Tibial nerve (tissue), 4 donors: ENCODE data around the gene NISCH. TPM values are rescaled to one million over a fixed set of nuclear protein-coding genes. Genes with fewer than 3 reads are reported as not detected.
A peak's percentile ranks its signal among the peaks of the same experiment; 100 is the strongest.

Experiments used
- DNase-seq, 2 donors: peaks; one replicate each; pipeline ENCODE4 v3.0.0-alpha.2; 2019; ENCODE audit warnings: low spot score in 2 of 2
- H3K27ac ChIP-seq, 4 donors: fragments of 200-600 bp; sonication (generic) in 3 of 4; one replicate each; pipeline ENCODE4 v1.5.1; 2017 to 2019; ENCODE audit warnings: mild to moderate bottlenecking in 1 of 4
- H3K27me3 ChIP-seq, 2 donors: fragments of 200-600 bp; sonication (generic) in 1 of 2; one replicate each; pipeline versions ENCODE4 v1.5.1 to v1.6.0; 2017 to 2019
- H3K36me3 ChIP-seq, 3 donors: fragments of 200-600 bp; sonication (generic); one replicate each; pipeline ENCODE4 v1.5.1; 2018 to 2019
- H3K4me1 ChIP-seq, 4 donors: fragments of 200-600 bp; sonication (generic) in 3 of 4; one replicate each; pipeline ENCODE4 v1.5.1; 2017 to 2019
- H3K4me3 ChIP-seq, 4 donors: fragments of 200-600 bp; sonication (generic) in 3 of 4; one replicate each; pipeline ENCODE4 v1.5.1; 2017 to 2019; ENCODE audit warnings: mild to moderate bottlenecking in 1 of 4, moderate library complexity in 1 of 4
- H3K9me3 ChIP-seq, 4 donors: fragments of 200-600 bp; sonication (generic) in 3 of 4; one replicate each; pipeline ENCODE4 v1.5.1; 2017 to 2019
- EP300 ChIP-seq, 2 donors: sonication (generic); formaldehyde crosslinking; IDR thresholded peaks; one replicate each; pipeline ENCODE4 v1.6.1; 2017; ENCODE audit warnings: antibody characterized with exemption in 2 of 2, mild to moderate bottlenecking in 1 of 2
- POLR2A ChIP-seq, 2 donors: fragments of 450-650 bp; IDR thresholded peaks; one replicate each; pipeline ENCODE4 v1.6.1; 2017; ENCODE audit warnings: antibody characterized with exemption in 2 of 2, mild to moderate bottlenecking in 2 of 2, moderate library complexity in 2 of 2
- WGBS, 2 donors: methylation state at CpG; one replicate each; pipeline ENCODE4 v1.1.5; 2018; 5-methylcytosine and 5-hydroxymethylcytosine counted together
- total RNA-seq, 4 donors: library from RNA; depleted of rRNA; stranded (reverse); fragments of >200 nt; gene quantifications; one replicate each; pipeline ENCODE4 v1.1.0, GENCODE V29; 2016
- TF ChIP-seq, protein P1 (sequence below), 5 experiments: fragments of 200-600 bp in 3 of 5; fragments of 450-650 bp in 2 of 5; sonication (generic) in 3 of 5; IDR thresholded peaks; one replicate each; pipeline ENCODE4 v1.5.1; 2016 to 2019; ENCODE audit warnings: antibody characterized with exemption in 5 of 5, mild to moderate bottlenecking in 3 of 5, moderate library complexity in 2 of 5

The NISCH gene
- total RNA-seq, 4 donors from 2014 or later: 192 to 305 (median 232) TPM

- peaks cover 0 to 76% (median 18%) of the 10 kb centered on the region in 4 donors for H3K4me1 ChIP-seq
Observed at GRCh38 chr3:52495777-52496602, 40.6 kb downstream of the NISCH start.

DNA sequence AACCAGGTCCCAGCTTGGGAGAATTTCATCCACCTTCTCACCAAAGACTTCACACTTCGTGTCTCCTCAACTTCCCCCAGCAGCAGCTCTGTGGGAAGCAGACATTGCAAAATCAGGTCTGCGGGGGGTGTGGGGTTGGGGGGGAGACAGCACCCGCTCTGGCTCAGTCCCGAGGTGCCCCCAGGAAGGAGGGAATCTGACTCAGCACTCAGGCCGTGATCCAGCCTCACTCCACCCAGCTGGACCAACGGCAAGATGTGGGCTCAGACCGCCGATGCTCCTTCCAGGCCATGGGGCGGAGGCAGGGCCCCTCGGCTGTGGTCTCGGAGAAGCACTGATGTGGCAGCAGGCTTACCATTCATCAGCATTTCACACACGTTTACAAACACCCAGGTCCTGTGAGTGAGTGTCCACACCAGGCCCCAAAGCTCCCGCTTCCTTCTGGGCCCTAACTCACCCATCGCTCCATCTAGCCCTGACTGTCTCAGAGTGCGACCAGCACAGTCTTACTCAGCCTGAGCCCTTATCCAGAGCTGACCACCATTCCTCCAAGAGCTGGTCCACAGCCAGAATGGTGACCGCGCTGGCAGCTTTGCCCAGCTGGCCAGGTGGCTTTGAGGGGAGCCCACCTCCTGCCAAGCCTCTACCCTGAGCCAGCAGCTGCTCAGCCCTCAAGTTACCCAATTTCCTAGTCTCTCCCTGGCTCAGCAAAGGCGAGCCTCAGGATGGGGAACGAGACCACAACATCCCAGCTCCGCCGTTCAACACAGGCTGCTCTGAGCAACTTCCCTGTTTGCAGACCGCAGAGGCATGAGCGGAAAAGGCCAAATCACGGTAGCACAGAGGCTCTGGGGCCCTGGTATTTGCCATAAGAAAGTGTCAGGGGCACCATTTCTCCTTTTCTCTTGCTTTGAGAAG is 43.0 kb downstream of the NISCH start:
- Histone ChIP-seq H3K4me1 (peaks cover 0 to 52% (median 8%) of the 10 kb centered on the region in 4 donors), H3K9me3 (no peaks in the 10 kb centered on the region), H3K4me3 (peak overlapping the region in 1 of 4 donors; percentile 44), H3K27ac (peak overlapping the region in 1 of 4 donors; percentile 62), H3K27me3 (no peaks in the 10 kb centered on the region), H3K36me3 (peaks cover 0 to 10% (median 0%) of the 10 kb centered on the region in 3 donors)
- 74 to 75% methylated on average over 19 to 24 of the region's 24 CpGs for WGBS, 2 donors
- peak in 1 of 2 donors; percentile 52 for DNase-seq
- TF ChIP-seq, protein P1, sequence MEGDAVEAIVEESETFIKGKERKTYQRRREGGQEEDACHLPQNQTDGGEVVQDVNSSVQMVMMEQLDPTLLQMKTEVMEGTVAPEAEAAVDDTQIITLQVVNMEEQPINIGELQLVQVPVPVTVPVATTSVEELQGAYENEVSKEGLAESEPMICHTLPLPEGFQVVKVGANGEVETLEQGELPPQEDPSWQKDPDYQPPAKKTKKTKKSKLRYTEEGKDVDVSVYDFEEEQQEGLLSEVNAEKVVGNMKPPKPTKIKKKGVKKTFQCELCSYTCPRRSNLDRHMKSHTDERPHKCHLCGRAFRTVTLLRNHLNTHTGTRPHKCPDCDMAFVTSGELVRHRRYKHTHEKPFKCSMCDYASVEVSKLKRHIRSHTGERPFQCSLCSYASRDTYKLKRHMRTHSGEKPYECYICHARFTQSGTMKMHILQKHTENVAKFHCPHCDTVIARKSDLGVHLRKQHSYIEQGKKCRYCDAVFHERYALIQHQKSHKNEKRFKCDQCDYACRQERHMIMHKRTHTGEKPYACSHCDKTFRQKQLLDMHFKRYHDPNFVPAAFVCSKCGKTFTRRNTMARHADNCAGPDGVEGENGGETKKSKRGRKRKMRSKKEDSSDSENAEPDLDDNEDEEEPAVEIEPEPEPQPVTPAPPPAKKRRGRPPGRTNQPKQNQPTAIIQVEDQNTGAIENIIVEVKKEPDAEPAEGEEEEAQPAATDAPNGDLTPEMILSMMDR (IDR thresholded peaks at IDR 0.05): no peak
- TF ChIP-seq EP300 (IDR thresholded peaks at IDR 0.05) (peak in 1 of 2 donors; percentile 52), POLR2A (IDR thresholded peaks at IDR 0.05) (no peak)

More at GRCh38 chr3:52495777-52496602, 40.6 kb downstream of the NISCH start:
- WGBS, 2 donors: 49 to 59% methylated on average over 13 to 15 of the region's 16 CpGs
- TF ChIP-seq EP300 (IDR thresholded peaks at IDR 0.05): peak in 1 of 2 donors; percentile 45
- TF ChIP-seq, protein P1 (IDR thresholded peaks at IDR 0.05): no peak
- H3K4me3 ChIP-seq: peak overlapping the region; percentile 14 to 44 (median 28)
- H3K9me3 ChIP-seq: no peaks in the 10 kb centered on the region
- DNase-seq: peak in 1 of 2 donors; percentile 46
- no peaks in the 10 kb centered on the region for H3K27me3 ChIP-seq
- peak overlapping the region in 3 of 4 donors; percentile 58 to 71 (median 71) for H3K27ac ChIP-seq
- H3K36me3 ChIP-seq: peaks cover 0 to 35% (median 11%) of the 10 kb centered on the region in 3 donors

GRCh38 chr3:52501046-52501445 is 45.6 kb downstream of the NISCH start:
- Histone ChIP-seq H3K36me3 (peaks cover 0 to 8% (median 0%) of the 10 kb centered on the region in 3 donors), H3K9me3 (no peaks in the 10 kb centered on the region), H3K4me1 (peaks cover 0 to 25% (median 4%) of the 10 kb centered on the region in 4 donors), H3K27ac (no peak overlapping the region), H3K27me3 (no peaks in the 10 kb centered on the region), H3K4me3 (no peak overlapping the region)
- TF ChIP-seq POLR2A (IDR thresholded peaks at IDR 0.05): no peak
- TF ChIP-seq EP300 (IDR thresholded peaks at IDR 0.05): no peak
- WGBS, 2 donors: 86 to 92% methylated on average over 10 to 11 of the region's 11 CpGs
- DNase-seq: no peak

DNA sequence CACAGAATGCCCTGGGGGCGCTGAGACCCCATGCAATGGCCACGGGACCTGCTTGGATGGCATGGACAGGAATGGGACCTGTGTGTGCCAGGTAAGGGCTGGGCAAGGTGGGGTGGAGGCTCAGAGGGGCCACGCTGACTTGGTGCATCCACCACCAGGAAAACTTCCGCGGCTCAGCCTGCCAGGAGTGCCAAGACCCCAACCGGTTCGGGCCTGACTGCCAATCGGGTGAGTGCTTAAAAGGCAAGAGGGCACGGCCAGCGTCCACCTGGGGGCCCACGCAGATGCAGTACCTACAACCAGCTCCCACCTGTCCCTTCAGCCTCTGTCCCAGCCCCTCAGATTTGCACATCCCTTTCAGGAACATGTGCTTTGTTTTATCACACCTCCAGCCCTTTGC is 46.6 kb downstream of the NISCH start:
- 90 to 95% methylated on average over 11 of the region's 11 CpGs for WGBS, 2 donors
- no peak overlapping the region for H3K4me3 ChIP-seq
- peaks cover 0 to 18% (median under 1%) of the 10 kb centered on the region in 4 donors for H3K4me1 ChIP-seq
- H3K9me3 ChIP-seq: no peaks in the 10 kb centered on the region
- H3K36me3 ChIP-seq: peaks cover 0 to 17% (median 0%) of the 10 kb centered on the region in 3 donors
- no peak for TF ChIP-seq POLR2A (IDR thresholded peaks at IDR 0.05)
- TF ChIP-seq, protein P1 (IDR thresholded peaks at IDR 0.05): no peak
- no peak for DNase-seq
- H3K27me3 ChIP-seq: no peaks in the 10 kb centered on the region
- no peak overlapping the region for H3K27ac ChIP-seq

DNA sequence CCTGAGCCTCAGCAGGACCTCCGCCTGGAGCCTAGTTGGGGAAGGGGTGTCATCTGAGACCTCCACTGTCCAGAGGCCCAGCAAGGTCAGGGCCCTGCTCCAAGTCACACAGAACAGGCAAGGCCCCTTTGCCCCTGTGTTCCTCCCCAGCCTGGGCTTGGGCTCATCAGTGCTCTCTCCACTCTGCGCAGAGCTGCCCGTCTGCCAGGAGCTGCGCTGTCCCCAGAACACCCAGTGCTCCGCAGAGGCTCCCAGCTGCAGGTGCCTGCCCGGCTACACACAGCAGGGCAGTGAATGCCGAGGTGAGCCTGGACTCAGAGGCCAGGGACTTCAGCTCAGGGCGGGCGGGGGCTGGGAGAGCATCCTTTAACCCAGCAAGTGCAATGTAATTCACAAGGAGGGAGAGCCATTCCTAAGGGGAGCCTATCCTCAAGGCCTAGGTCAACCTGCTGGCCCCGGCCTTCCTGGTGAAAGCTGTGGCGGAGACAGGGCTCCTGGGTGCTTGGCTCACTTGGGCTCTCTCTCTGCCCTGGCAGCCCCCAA is 47.5 kb downstream of the NISCH start:
- TF ChIP-seq EP300 (IDR thresholded peaks at IDR 0.05) (no peak), POLR2A (IDR thresholded peaks at IDR 0.05) (no peak)
- TF ChIP-seq, protein P1 (IDR thresholded peaks at IDR 0.05): no peak
- Histone ChIP-seq H3K4me3 (no peak overlapping the region), H3K27me3 (no peaks in the 10 kb centered on the region), H3K4me1 (peaks cover 0 to 15% (median 0%) of the 10 kb centered on the region in 4 donors), H3K27ac (no peak overlapping the region), H3K9me3 (no peaks in the 10 kb centered on the region), H3K36me3 (peaks cover 0 to 19% (median 0%) of the 10 kb centered on the region in 3 donors)
- DNase-seq: no peak
- 90 to 93% methylated on average over 4 to 7 of the region's 11 CpGs for WGBS, 2 donors
